Sigmoid colon (tissue), 7 donors: Measurements from ENCODE around the gene ASTL. TPM values are rescaled to one million over a fixed set of nuclear protein-coding genes. Genes with fewer than 3 reads are reported as not detected.

Experiments used
- DNase-seq: peaks from one replicate; pipeline ENCODE4 v3.0.0-alpha.2; 2019
- H3K27ac ChIP-seq, 4 donors: fragments of 200-600 bp; sonication (generic); one replicate each; pipeline ENCODE4 v1.5.1; 2016 to 2019; ENCODE audit warnings: mild to moderate bottlenecking in 1 of 4
- H3K27me3 ChIP-seq, 3 donors: fragments of 200-600 bp; sonication (generic); one replicate each; pipeline ENCODE4 v1.5.1; 2019; ENCODE audit warnings: mild to moderate bottlenecking in 1 of 3
- H3K36me3 ChIP-seq, 4 donors: fragments of 200-600 bp; sonication (generic); one replicate each; pipeline ENCODE4 v1.5.1; 2016 to 2019
- H3K4me1 ChIP-seq, 4 donors: fragments of 200-600 bp; sonication (generic); one replicate each; pipeline ENCODE4 v1.5.1; 2017 to 2019
- H3K4me3 ChIP-seq, 4 donors: fragments of 200-600 bp; sonication (generic); one replicate each; pipeline ENCODE4 v1.5.1; 2017 to 2019; ENCODE audit warnings: mild to moderate bottlenecking in 2 of 4, moderate library complexity in 1 of 4
- H3K9me3 ChIP-seq, 4 donors: fragments of 200-600 bp in 3 of 4; sonication (generic) in 3 of 4; one replicate each; pipeline versions ENCODE4 v1.5.1 to v1.6.1; 2013 to 2019
- EP300 ChIP-seq, 4 donors: sonication (generic); formaldehyde crosslinking; IDR thresholded peaks; one replicate each; pipeline ENCODE4 v1.6.1; 2017; ENCODE audit warnings: antibody characterized with exemption in 4 of 4
- POLR2A ChIP-seq, 2 donors: fragments of 450-650 bp; IDR thresholded peaks; one replicate each; pipeline ENCODE4 v1.6.1; 2016; ENCODE audit warnings: antibody characterized with exemption in 2 of 2, mild to moderate bottlenecking in 2 of 2, moderate library complexity in 2 of 2
- POLR2AphosphoS5 ChIP-seq, 4 donors: sonication (generic); formaldehyde crosslinking; IDR thresholded peaks; one replicate each; pipeline ENCODE4 v1.6.1; 2017; ENCODE audit warnings: antibody characterized with exemption in 4 of 4
- WGBS, 2 donors: extraction: QIAGEN DNeasy Blood & Tissue Kit; methylation state at CpG; one replicate each; pipeline ENCODE4 v1.1.7; 2013; 5-methylcytosine and 5-hydroxymethylcytosine counted together
- intact Hi-C: fragments of 100-400 bp; cut with DNase I; formaldehyde crosslinking; loops from one replicate; pipeline ENCODE4 v1.15.1; 2023
- polyA plus RNA-seq, 3 donors: library from polyadenylated mRNA; stranded (reverse); fragments of 200-250 nt; gene quantifications; one replicate each; pipeline ENCODE4 v1.2.3, GENCODE V29; 2013
- total RNA-seq, 4 donors: library from RNA; depleted of rRNA; stranded (reverse); fragments of >200 nt; gene quantifications; one replicate each; pipeline ENCODE4 v1.1.0, GENCODE V29; 2016
- TF ChIP-seq, protein P1 (sequence below), 4 experiments: fragments of 450-650 bp in 3 of 4; fragments of 200-600 bp in 1 of 4; IDR thresholded peaks; one replicate each; pipeline ENCODE4 v1.5.1; 2016 to 2019; ENCODE audit warnings: antibody characterized with exemption in 4 of 4, mild to moderate bottlenecking in 3 of 4, moderate library complexity in 2 of 4
- donor health status: healthy with polysubstance abuse.
- donor health status: Bipolar disorder and iron deficiency.
- donor health status: healthy.

ASTL gene
- total and polyA plus RNA-seq, 7 donors = 0.36 TPM; not detected in 6

DNA sequence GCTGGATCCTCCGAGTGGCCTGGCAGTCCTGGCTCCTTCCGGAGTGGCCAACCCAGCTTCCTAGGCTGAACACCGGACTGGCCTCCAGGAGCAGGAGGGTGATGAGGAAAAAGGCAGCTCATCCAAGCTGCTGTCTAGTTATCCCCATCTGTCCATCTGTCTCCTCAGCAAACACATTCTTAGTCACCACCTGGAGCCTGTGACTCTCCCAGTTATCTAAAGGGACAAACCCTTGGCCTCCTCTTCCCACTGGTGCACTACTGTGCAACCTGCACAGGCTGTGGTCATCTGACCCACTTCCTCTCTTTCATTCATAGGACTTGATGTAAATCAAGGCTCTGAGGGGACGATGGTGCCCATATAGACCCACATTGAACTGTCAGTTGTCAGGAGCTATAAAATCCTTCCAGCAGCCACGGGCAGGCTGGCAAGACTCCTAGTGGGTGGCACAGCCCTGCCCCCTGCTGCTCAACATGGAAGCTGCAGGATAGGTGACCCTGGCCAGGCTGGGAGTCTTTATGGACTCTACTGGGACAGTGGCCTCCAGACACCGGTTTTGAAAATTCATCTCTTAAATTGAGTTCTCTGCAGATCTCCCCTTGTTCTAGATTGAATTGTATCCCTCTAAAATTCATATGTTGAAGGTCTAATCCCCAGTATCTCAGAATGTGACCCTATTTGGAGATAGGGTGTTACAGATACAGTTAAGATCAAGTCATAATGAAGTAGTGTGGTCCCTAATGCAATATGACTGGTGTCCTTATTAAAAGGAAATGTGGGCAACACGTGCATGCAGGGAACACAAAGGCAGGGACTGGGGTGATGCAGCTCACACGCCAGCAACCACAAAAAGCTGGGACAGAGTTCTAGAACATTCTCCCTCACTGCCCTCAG lies 36.2 kb upstream of the ASTL start:
- 47% methylated on average over 8 of the region's 8 CpGs for WGBS, 2 donors
- Histone ChIP-seq H3K36me3 (no peaks in the 10 kb centered on the region), H3K27ac (no peak overlapping the region), H3K27me3 (no peaks in the 10 kb centered on the region), H3K4me1 (no peaks in the 10 kb centered on the region), H3K9me3 (peaks cover 0 to 5% (median 0%) of the 10 kb centered on the region in 4 donors), H3K4me3 (no peak overlapping the region)
- TF ChIP-seq EP300 (IDR thresholded peaks at IDR 0.05) = no peak
- TF ChIP-seq POLR2A (IDR thresholded peaks at IDR 0.05) = no peak
- TF ChIP-seq, protein P1, sequence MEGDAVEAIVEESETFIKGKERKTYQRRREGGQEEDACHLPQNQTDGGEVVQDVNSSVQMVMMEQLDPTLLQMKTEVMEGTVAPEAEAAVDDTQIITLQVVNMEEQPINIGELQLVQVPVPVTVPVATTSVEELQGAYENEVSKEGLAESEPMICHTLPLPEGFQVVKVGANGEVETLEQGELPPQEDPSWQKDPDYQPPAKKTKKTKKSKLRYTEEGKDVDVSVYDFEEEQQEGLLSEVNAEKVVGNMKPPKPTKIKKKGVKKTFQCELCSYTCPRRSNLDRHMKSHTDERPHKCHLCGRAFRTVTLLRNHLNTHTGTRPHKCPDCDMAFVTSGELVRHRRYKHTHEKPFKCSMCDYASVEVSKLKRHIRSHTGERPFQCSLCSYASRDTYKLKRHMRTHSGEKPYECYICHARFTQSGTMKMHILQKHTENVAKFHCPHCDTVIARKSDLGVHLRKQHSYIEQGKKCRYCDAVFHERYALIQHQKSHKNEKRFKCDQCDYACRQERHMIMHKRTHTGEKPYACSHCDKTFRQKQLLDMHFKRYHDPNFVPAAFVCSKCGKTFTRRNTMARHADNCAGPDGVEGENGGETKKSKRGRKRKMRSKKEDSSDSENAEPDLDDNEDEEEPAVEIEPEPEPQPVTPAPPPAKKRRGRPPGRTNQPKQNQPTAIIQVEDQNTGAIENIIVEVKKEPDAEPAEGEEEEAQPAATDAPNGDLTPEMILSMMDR (IDR thresholded peaks at IDR 0.05) = peak; percentile 28 to 79 (median 66)
- DNase-seq = no peak
- intact Hi-C loops = no loop called here

DNA sequence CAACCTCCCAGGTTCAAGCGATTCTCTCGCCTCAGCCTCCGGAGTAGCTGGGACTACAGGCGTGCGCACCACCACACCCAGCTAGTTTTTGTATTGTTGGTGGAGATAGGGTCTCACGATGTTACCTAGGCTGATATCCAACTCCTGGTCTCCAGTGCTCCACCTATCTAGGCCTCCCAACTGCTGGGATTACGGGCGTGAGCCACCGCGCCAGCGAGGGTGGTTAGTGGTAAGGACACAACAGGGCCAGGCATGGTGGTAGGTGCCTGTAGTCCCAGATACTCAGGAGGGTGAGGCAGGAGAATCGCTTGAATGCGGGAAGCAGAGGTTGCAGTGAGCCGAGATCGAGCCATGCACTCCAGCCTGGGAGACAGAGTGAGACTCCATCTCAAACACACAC lies 33.5 kb upstream of the ASTL start:
- H3K4me1 ChIP-seq = no peaks in the 10 kb centered on the region
- 95 to 97% methylated on average over 15 of the region's 15 CpGs for WGBS, 2 donors
- intact Hi-C loops = no loop called here
- H3K27me3 ChIP-seq = no peaks in the 10 kb centered on the region
- H3K36me3 ChIP-seq = no peaks in the 10 kb centered on the region
- H3K27ac ChIP-seq = no peak overlapping the region
- H3K9me3 ChIP-seq = peaks cover 0 to 5% (median 0%) of the 10 kb centered on the region in 4 donors
- TF ChIP-seq, protein P1 (IDR thresholded peaks at IDR 0.05) = no peak
- TF ChIP-seq EP300 (IDR thresholded peaks at IDR 0.05) (no peak), POLR2AphosphoS5 (IDR thresholded peaks at IDR 0.05) (no peak), POLR2A (IDR thresholded peaks at IDR 0.05) (no peak)
- no peak overlapping the region for H3K4me3 ChIP-seq
- DNase-seq = peak; percentile 54

DNA sequence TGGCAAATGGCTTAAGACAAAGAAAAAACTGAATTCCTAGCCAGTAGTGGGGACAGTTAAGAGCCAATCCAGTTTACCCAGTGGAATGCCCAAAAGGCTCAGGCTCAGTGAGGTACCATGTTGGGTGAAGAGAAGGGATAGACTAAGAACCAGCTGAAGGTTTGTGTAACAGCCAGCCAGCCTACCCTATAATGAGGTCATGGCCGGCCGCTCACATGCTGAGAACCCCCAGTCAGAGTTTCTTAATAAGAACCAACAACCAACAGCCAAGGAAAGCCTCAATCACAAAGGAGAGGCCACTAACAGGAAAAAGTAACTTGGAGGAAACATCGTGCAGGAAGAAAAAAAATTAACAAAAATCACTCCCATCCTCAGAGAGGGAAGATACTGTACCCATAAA lies 32.3 kb upstream of the ASTL start:
- WGBS, 2 donors = 94 to 97% methylated on average over 3 of the region's 3 CpGs
- Histone ChIP-seq H3K9me3 (peaks cover 0 to 5% (median 0%) of the 10 kb centered on the region in 4 donors), H3K4me1 (no peaks in the 10 kb centered on the region), H3K36me3 (no peaks in the 10 kb centered on the region), H3K27ac (no peak overlapping the region), H3K27me3 (no peaks in the 10 kb centered on the region), H3K4me3 (no peak overlapping the region)
- intact Hi-C loops = no loop called here
- TF ChIP-seq EP300 (IDR thresholded peaks at IDR 0.05) (no peak), POLR2A (IDR thresholded peaks at IDR 0.05) (no peak), POLR2AphosphoS5 (IDR thresholded peaks at IDR 0.05) (no peak)
- TF ChIP-seq, protein P1 (IDR thresholded peaks at IDR 0.05) = no peak
- no peak for DNase-seq

DNA sequence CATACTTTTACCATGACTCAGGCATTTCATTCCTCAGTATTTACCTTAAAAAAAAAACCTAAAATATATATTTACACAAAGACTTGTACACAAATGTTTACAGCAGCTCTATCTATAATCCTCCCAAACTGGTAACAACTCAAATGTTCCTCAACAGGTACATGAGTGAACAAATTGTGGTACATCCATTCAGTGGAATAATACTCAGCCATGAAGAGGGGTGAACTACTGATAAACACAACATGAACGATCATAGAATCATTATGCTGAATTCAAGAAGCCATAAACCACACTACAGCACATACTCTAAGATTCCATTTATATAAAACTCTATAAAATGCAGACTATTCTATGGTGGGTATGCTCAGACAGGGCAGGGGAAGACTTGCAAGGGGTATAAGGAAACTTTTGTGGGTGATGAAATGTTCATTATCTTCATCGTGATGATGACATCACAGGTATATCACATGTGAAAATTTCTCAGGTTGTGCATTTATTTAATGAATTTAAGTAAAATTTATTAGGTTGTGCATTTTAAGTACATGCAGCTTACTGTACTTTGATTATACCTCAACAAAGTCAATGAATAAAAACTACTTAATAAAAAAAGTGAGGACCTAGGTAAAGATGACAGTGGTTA lies 31.7 kb upstream of the ASTL start:
- H3K36me3 ChIP-seq = no peaks in the 10 kb centered on the region
- H3K4me3 ChIP-seq = no peak overlapping the region
- intact Hi-C loops = no loop called here
- no peaks in the 10 kb centered on the region for H3K4me1 ChIP-seq
- no peaks in the 10 kb centered on the region for H3K27me3 ChIP-seq
- peaks cover 0 to 5% (median 0%) of the 10 kb centered on the region in 4 donors for H3K9me3 ChIP-seq
- no peak for DNase-seq
- WGBS, 2 donors = 89 to 93% methylated on average over 2 of the region's 2 CpGs
- H3K27ac ChIP-seq = no peak overlapping the region
- TF ChIP-seq POLR2AphosphoS5 (IDR thresholded peaks at IDR 0.05) = no peak
- no peak for TF ChIP-seq EP300 (IDR thresholded peaks at IDR 0.05)
- no peak for TF ChIP-seq POLR2A (IDR thresholded peaks at IDR 0.05)
- TF ChIP-seq, protein P1 (IDR thresholded peaks at IDR 0.05) = no peak
